HG03558 (cell line): ENCODE results near the gene ARHGEF28.

Experiments
- ATAC-seq: cut with Tn5 transposase; IDR thresholded peaks from one replicate; pipeline ENCODE4 v1.9.1; 2021; ENCODE audit warnings: moderate number of reproducible peaks; ENCODE audit not compliant: unreplicated experiment; ENCODE audit errors: extremely low read depth

ARHGEF28 gene

DNA sequence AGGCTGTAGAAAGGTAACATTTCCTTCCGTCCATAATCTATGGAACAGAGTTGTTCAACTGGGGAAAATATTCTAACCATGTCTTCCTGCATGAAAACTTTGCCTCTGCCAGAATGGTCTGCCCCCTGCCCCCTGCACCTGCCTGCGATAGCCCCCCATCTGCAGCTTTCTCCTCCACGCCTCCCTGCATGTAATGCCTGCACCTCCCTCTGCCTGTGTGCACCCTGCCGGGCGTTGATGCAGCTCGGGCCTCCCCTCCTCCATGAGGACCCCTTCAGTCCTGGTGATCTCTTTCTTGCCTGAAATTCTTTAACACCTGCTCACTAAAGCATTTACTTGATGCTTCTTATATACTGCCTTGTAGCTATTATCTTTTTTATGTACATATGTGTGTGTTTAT, 266.2 kb downstream of the ARHGEF28 start:
- no peak for ATAC-seq

DNA sequence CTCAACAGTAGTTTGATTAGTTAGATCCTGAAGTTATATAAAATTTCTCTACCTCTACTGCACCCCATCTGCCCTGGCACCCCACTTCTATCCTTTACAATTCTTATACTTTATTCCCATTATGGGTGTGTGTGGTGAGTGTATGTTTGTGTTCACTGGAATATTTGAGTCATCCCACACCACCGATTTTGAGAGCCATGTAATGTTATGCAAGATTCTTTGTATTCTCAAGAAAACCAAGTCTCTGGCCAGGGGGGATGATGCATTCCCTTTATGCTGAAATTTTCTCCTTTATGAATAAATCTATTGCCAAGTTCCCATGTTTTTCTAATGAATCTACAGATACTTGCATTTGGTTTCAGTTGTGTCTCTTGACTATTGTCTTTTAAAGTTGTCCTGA, 266.8 kb downstream of the ARHGEF28 start:
- no peak for ATAC-seq

DNA sequence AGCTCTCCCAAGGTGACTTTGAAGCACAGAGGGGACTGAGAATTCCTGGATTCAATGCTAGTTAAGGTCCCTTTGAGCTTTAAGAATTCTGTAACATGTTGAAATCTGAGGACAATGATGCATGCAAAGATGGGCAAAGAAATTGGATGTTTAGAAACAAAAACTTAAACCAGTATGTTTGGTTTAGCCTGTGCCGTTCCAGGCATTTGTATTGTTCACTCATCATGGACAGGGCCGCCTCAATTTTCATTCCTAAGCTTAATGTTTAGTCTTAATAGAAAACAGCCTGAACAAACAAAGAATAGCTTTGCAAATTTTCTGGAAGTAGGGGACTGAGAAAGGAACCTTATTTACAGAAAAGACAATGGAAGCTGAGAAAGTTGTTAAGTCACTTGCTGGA, 267.8 kb downstream of the ARHGEF28 start:
- ATAC-seq: no peak

- ATAC-seq: no peak
These were observed 268.9 kb downstream of the ARHGEF28 start for GRCh38 chr5:73894860-73895259.

DNA sequence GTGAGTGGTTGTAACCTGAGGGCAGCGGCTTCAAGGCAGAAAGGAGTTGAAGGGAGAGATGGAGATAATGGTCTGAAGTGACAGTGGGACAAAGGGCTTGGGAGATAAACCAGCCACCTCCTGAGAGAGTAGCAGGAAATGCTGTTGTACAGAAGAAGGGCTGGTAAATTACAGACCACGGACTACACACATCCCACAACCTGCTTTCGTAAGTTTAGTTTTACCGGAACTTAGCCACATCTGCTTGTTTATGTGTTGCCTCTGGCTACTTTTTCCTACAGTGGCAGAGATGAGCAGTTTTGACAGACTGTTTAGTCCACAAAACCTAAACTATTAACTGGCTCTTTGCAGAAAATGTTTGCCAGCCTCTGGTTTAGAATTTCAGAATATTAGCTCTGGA, 269.5 kb downstream of the ARHGEF28 start:
- ATAC-seq: no peak

- ATAC-seq: no peak
These were observed 270.1 kb downstream of the ARHGEF28 start for GRCh38 chr5:73896097-73896496.

GRCh38 chr5:73896668-73897067, 270.7 kb downstream of the ARHGEF28 start:
- no peak for ATAC-seq

GRCh38 chr5:73897893-73898292, 271.9 kb downstream of the ARHGEF28 start:
- ATAC-seq: no peak

DNA sequence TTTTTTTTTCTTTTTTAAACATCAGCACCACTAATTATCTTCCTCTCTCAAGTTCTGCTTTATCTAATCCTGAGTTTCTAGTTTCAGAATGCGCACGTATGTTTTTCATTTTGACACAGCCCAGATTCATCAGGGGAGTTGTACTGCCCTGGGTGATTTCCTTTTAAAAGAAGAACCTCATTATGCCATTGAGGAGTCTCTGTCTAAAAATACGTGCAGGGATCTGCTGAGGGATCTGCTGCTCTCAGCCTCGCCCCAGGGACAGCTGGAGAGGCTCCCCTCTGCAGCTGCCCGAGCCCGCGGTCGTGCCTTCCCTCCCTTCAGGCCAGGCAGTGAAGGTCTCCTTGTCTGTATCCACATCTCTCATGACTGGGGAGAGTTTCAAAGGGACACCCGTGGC, 273.1 kb downstream of the ARHGEF28 start:
- peak; percentile 83 for ATAC-seq

GRCh38 chr5:73899916-73900315, 273.9 kb downstream of the ARHGEF28 start:
- no peak for ATAC-seq

- ATAC-seq: no peak
These were observed 274.6 kb downstream of the ARHGEF28 start for GRCh38 chr5:73900566-73900965.

DNA sequence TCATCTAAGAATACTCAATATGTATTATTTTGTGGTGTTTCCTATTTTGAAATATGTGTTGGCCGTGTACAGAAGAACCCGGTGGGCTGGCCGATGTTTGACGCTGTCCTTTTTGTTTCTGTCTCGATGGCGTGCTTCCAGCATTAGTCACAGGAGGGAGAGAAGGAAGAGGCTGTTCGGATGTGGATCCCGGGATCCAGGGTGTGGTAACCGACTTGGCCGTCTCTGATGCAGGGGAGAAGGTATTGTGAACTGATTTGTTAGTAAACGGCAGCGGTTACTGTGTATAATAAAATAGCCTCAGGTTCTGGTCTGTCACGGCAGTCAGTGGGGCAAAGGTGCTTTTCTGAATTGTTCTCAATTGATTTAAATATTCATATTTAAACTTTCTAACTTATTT, 275.0 kb downstream of the ARHGEF28 start:
- ATAC-seq: no peak

GRCh38 chr5:73901455-73901854, 275.5 kb downstream of the ARHGEF28 start:
- ATAC-seq: no peak

DNA sequence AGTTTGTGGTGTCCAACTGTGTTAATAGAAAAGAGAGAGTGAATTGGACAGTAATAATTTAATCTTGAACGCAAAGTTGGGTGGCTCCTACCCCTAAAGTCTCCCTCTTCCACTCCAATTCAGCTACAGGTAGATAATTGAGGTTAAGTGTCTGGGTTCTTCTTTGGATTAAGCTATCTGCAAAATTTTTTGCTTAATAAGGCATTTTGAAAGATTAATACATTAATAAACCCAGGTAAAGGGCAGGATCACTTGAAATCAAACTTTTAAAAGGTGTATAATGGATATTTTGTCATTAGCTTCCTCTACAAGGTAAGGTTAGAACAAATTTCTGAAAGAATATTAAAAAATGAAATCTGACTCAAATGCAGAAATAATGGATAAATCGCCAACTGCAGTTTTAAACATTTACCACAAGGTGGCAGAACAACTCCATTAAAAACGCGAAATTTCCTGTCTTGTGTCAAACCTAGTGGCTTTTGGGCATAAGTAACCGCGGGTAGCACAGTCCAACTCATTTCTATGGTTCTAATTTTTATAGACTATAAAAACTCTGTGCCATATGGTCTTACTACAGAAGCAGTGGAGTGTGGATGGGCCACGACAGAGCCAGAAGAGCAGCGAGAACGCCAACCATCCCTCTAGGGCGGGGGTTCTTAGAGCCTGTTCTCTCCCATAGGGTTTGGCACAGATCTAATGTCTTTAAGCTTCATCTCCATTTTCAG, 276.5 kb downstream of the ARHGEF28 start:
- no peak for ATAC-seq

DNA sequence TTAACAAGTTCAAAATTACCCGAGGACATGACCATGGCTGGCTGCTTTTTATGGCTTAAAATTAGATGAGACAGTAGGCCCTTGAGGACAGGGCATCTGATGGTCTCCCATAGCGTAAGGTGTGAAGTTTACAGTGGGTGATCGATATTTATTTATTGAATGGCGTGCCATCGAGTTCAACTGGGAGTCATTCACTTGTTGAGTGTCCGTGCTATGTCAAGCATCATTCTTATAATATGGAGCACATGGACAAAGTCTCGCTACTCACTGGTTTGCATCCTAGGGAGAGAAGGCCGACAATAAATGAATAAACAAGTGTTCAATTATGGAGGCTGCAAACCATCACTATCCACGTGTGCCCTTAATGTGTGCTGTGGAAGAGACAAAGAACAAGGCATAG, 277.2 kb downstream of the ARHGEF28 start:
- ATAC-seq: no peak

- no peak for ATAC-seq
These were observed 280.3 kb downstream of the ARHGEF28 start for GRCh38 chr5:73906277-73906676.

DNA sequence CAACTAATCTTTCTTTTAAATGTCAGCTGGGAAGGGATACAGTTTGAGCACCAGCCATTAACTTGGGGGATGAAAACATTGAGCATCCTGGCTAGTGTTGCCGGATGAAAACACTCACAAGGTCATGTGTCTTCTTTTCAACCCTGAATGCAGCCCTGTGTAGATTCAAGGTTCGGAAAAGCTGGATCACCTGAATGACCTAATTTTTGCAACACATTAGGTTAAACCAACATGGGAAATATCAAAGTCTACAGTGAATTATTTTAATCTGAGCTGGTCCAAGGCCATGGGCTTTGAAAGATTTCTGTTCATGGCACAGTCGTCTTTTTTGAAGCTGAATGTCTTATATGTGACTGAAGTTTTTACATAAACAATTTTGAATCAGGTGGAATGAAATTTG, 281.2 kb downstream of the ARHGEF28 start:
- ATAC-seq: no peak

DNA sequence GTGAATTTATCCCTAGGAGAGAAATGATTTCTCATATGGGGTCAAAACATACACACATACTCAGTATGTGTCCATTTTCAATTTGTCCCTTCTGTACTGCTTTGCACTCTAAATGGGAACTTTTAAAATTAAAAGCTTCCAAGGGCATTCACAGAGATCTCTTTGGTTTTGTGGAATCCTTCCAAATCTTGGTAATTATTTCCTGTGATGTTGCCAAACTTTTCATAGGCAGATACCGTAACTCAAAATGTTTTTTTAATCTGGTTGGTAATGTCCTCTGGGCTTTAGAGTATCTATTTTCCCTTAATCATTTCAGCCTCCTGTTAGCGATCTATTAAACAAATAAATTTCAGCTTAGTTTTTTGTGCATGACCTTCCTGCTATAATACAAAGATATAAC, 282.4 kb downstream of the ARHGEF28 start:
- ATAC-seq: no peak

DNA sequence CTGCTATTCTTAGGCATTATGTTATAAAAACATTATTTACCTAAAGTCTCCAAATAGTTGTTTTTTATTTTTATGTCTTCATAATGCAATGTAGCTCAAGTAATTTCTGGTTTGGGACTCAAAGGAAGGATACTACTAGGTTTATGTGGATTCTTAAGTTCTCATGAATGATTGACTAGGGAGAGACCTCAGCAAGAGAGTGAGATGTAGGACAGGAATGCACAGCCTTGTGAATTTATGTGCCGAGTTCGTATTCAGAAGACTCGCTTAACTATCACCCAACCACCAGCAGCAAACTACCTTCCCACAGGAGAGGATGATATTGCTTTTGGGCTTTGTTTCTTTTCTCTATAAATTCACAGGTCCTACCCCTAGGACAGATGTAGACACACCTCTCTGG, 282.9 kb downstream of the ARHGEF28 start:
- ATAC-seq: no peak

DNA sequence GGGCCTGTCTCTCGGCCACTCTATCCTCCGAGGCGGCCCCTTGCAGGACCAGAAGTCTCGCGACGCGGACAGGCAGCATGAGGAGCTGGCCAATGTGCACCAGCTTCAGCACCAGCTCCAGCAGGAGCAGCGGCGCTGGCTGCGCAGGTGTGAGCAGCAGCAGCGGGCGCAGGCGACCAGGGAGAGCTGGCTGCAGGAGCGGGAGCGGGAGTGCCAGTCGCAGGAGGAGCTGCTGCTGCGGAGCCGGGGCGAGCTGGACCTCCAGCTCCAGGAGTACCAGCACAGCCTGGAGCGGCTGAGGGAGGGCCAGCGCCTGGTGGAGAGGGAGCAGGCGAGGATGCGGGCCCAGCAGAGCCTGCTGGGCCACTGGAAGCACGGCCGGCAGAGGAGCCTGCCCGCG, 283.5 kb downstream of the ARHGEF28 start:
- ATAC-seq: no peak

DNA sequence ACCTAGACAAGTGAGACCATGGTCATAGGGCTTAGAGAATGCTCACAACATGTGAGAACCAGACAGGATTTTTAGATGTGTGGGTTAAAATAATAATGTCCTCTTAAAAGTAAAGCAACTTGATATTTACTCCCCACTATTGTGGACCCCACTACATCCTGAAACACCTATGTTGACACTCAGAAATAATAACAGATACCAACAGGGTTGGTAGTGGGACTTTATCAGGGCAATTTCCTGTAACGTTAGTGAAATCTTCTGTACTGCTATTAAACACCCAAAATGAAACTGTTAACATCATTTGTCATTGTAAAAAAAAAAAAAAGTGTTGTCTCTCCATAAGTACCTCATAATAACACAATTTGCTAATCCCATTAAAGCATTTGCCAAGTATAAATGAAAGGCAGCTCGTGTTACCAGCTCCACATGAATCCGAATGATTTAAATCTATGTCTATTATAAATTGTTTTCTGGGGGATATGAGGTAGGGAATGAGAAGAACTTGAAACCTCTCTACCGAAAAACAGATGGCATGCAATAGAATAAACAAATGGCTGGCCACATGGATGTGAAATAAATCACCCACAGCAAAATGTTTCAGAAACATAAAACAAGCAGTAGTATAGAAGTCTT, 285.9 kb downstream of the ARHGEF28 start:
- ATAC-seq: no peak

- ATAC-seq: no peak
These were observed 286.9 kb downstream of the ARHGEF28 start for GRCh38 chr5:73912821-73913271.
